Measurements from ENCODE around the gene SLC44A3.

DNA sequence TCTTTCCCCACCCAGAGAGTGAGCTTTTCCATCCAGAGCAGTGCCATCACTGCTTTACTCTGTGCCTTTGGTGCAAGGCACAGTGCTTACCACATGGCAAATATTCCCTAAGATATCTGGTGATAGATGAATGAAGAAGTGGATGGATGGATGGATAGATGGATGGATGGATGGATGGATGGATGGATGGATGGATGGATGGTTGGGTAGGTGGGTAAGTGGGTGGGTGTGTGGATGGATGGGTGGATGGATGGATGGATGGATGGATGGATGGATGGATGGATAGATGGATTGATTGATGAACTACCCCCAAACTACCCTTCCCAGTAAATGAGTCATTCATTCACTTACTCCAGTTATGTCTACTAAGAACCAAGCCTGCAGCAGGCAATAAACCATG is 42.9 kb upstream of the SLC44A3 start:
- TF ChIP-seq CEBPB (IDR thresholded peaks at IDR 0.05; ENCODE audit: borderline replicate concordance, low read depth, low read length) (no peak), SRF (IDR thresholded peaks at IDR 0.05; ENCODE audit: low read depth, low read length) (no peak), POLR2G (IDR thresholded peaks at IDR 0.05; ENCODE audit: low read depth, low read length) (no peak), RAD21 (CRISPR knock-in tag; IDR thresholded peaks at IDR 0.05) (no peak), RELA (CRISPR knock-in tag; IDR thresholded peaks at IDR 0.05) (no peak)

Data from HepG2 (cell line).